ENCODE data around the gene ARHGEF37. TPM values are rescaled to one million over a fixed set of nuclear protein-coding genes. Genes with fewer than 3 reads are reported as not detected.
A peak's percentile ranks its signal among the peaks of the same experiment; 100 is the strongest.
"Not testable (repeated sequence)": the region's sequence is repeated elsewhere in the genome, so short reads cannot be mapped to it uniquely, and the experiment has no call there.

ARHGEF37 gene
- total RNA-seq, 1 experiment from 2014 or later = 0.81 TPM

DNA sequence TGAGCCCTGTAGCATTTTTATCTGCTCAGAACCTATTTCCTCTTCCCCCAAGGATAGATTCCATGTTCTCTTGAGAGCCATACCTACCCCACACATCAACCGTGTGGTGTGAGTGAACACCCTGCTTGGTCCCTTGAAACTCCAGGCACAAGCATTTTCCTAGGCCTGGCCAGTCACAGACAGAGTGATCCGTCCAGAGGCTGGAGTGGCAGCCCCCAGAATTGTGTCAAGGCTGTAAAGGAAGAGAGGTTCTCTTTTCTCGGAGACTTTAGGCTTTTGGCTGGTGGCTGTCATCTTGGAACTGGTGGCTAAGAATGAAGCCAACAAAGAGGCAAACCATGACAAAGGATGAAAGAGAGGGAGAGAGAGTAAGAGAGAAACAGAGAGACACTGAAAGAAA is 66.0 kb downstream of the ARHGEF37 start:
- no peak for DNase-seq (ENCODE audit: low spot score)

DNA sequence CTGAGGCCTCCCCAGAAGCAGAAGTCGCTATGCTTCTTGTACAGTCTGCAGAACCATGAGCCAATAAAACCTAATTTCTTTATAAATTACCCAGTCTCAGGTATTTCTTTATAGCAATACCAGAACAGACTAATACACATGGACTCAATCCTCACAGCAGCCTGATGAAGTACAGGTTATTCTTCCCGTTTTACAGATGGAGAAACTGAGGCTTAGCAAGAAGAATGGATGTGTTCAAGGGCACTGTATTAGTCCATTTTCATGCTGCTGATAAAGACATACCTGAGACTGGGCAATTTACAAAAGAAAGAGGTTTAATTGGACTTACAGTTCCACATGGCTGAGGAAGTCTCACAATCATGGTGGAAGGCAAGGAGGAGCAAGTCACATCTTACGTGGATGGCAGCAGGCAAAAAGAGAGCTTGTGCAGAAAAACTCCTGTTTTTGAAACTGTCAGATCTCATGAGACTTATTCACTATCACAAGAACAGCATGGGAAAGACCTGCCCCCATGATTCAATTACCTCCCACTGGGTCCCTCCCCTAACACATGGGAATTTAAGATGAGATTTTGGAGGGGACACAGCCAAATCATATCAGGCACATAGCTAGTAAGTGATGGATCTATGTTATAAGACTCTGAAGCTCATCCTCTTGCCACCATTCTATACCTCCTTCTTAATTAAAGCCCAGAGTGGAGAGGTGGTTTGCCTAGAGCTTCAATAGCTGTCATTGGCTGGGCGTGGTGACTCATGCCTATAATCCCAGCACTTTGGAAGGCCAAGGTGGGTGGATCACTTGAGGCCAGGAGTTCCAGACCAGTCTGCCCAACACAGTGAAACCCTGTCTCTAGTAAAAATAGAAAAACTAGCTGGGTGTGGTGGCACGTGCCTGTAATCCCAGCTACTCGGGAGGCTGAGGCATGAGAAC is 67.4 kb downstream of the ARHGEF37 start:
- DNase-seq (ENCODE audit: low spot score) = not testable (repeated sequence)

DNA sequence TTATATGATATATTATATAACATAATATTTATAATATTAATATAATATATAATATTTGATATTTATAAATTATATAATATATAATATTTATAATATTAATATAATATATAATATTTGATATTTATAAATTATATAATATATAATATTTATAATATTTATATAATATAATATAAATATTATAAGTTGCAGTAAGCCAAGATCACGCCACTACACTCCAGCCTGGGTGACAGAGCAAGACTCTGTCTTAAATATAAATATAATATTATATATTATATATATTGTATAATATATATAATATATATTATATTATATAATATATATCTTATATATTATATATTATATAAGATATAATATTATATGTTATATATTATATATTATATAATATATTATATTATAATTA is 68.4 kb downstream of the ARHGEF37 start:
- DNase-seq (ENCODE audit: low spot score) = not testable (repeated sequence)

DNA sequence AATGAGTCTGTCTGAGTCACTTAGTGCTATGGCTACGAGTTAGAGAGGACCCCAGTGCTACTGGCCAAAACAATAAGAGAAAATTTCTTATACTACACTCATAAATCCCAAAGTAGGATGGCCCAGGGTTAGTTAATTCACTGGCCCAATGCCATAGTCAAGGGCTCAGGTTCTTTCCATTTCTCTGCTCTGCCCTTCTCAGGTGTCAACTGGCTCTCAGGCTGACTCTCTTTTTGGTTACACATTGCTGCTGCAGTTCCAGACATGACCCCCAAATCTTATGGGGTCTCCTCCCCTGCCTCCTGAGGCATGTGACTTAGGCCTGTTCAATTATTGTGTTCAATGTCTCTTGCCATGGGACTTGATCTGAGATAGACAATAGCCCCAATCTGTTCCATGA is 70.4 kb downstream of the ARHGEF37 start:
- no peak for DNase-seq (ENCODE audit: low spot score)

DNA sequence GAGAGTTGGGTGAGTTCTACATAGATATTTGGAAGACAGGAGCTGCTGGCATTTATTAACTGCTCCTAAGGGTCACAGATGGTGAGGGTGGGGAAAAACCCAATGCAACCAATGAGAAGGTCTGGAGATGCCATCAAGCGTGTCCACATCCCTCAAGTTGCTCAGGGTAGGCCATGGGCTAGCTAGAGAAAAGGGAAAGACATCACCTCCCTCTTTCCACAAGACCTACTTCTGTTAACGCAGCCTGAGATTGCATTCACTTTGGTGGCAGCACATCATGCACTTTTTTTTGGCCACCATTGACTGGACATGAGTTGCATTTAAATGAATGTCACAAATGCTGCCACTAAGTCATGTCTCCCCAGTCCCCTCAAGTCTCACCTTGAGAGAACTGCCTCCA is 71.4 kb downstream of the ARHGEF37 start:
- no peak for DNase-seq (ENCODE audit: low spot score)

DNA sequence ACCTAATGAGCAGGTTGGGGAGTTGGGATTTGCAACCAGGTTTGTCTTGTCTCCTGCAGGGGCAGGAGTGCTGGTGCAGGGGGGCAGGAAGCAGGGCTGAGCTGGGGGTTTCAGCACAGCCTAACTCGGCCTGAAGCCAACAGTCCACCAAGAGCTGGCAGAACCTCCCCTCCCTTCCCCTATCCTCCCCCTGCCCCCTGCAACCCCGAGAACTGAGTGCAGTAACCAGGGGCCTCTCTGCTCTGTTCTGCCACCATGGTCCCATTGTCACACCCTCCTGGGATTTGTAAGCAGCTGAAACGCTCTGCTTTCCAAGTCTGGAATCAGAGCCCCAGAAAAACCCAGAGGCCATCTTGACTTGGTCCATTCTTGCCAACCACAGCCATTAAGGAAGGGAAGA is 72.9 kb downstream of the ARHGEF37 start:
- no peak for DNase-seq (ENCODE audit: low spot score)

DNA sequence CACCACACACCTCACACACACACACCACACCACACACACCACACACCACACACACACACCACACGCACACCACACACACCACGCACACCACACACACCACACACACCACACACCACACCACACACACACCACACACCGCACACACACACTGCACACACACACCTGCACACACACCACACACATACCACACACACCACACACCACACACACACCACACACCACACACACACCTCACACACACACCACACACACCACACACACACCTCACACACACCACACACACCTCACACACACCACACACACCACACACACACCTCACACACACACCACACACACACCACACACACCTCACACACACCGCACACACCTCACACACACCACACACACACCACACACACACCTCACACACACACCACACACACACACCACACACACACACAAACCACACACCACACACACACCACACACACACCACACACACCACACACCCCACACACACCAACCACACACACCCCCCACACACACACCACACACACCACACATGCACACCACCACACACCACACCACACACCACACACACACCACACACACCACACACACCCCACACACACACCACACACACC is 73.7 kb downstream of the ARHGEF37 start:
- DNase-seq (ENCODE audit: low spot score) = no peak

DNA sequence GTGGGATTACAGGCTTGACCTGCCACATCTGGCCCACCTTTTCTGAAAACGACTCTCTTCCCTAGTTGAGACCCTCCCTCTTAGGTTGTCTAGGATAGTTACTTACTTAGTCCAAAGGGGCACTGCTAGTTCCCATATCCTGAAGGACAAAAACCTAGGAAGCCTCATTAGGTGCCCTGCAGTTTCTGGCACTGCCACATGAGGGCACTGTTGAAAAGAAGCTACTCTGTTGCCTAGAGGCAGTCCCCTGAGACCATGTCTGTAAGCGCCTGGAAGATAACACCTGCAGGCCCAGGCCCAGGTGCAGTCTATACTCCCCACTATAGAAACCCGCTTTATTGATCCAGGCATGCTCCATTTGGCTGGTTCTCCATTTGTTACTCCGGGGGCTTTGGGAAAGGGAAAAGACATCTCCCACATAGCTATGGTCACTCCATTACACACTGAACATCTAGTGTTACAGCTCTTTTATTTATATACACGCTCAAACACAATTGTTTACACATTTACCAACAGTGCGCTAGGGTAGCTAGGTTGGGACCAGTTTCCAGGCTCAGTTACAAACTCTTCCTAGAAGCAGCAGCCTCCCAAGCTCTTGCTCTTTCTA is 75.4 kb downstream of the ARHGEF37 start:
- no peak for DNase-seq (ENCODE audit: low spot score)

DNA sequence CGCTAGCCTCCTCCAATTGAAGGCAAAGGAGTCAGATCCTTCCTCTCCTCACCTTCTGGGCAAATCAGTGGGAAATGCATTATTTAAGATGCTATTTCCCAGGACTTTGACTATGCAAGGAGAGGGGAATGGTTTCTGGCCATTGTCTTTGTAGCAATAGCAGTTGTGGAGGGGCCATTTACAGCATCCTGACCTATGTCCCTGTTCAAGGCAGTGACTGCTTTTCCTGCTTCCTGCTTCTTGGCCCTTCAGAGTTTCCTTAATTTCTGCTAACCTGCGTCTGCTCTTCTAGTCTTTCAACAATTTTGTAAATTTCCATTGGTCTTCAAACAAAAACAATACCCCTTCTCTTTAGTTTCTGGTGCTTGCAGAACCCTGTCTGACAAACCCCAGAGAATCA is 76.0 kb downstream of the ARHGEF37 start:
- DNase-seq (ENCODE audit: low spot score) = no peak

DNA sequence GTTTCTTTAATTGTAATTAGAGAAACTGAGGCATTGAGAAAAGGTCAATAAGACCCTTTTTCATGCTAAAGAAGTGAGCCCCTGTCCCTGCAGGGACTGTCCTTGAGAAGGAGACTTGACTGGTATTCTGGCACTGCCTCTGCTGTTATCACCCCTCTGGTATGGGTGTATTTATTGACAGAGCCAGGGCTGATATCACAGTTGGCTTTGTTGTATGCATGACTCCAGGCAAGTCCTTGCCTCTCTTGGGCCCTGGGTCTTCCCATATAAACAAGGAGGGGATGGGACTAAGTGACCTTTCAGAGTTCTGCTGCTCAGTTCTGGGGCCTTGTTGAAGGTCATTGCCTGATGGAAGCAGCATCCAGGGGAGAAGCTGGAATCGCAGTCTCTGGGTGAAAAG is 77.0 kb downstream of the ARHGEF37 start:
- DNase-seq (ENCODE audit: low spot score) = no peak

DNA sequence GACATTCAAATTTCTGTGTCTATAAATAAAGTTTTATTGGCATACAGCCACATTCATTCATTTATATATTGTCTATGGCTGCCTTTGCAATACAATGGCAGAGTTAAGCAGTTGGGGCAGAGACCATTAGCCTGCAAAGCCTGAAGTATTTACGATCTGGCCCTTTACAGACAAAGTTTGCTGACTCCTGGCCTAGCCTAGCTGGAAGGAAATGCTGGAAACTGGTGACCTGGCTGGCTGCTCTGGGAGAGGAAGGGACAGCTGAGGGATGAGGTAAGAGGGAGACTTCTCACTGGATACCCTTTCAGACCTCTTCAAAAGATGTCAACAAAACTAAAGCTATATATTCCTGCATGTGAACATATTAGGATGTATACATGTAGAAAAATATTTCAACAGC is 82.8 kb downstream of the ARHGEF37 start:
- no peak for DNase-seq (ENCODE audit: low spot score)

DNA sequence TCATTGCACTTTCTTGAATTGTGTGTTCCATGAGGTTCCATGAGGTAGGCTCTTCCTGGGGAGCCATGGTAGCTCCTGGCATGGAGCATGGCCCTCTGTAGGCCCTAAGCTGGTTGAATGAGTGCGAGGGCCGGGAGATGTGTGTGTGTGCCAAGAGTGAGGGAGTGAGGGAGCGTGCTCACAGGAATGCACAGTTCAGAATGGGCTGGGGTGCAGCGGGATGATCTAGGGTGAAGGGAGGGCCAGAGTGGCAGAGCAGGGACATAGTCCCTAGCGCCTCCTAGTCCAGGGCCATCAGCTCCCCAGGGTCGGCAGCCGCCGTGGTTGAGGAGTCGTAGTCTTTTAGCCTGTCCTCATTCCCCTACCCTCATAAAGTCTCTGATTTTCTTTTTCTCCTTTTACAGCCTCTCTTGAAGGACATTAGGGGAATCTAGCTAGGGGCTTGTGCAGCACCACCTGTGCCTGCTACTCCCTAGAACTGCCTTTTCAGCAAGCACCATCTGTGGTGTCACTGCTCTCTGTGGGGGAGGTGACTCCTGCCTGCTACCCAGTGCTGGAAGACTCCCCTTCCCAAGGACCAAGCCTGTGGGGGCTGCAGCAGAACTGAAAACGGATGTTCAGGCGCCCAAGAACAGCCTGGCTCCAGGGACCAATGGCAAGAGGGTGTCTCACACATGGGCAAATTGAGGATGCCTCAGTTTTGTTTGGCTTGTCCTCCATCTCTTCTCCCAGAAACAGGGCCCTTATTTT is 83.5 kb downstream of the ARHGEF37 start:
- no peak for DNase-seq (ENCODE audit: low spot score)

DNA sequence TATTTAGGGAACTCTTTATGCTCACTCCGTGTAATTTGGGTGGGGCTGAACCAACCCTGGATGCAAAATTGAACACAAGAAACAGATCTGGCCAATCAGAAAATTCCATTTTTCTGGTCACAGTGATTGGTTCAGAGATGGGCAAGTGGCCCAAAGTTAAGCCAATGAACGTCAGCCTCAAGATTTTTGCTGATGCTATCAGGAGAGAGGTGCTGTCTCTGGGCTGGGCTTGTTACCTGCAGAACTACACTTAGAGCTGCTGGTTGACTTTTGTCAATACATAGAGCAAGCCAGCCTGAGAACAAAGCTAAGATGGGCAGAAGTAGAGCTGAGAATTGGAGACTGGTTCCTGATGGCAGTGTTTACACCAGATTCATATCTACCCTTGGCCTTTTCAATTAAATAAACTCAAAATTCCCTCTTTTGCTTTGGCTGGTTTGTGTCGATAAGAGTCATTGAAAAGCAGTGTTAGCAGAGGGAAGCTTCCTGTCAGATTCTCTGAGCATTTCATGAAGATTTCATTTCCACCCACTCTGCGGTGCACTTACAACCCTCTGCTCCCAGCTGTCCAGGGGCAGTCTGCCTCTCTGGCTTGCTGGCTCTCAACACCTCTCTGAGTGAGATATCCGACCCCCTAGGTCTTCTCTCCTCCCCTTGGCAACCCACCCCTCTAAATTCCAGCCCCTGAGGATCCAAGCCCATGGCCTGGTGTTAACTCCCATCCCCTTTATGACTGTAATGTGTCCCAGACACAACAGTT is 84.3 kb downstream of the ARHGEF37 start:
- DNase-seq (ENCODE audit: low spot score) = no peak

DNA sequence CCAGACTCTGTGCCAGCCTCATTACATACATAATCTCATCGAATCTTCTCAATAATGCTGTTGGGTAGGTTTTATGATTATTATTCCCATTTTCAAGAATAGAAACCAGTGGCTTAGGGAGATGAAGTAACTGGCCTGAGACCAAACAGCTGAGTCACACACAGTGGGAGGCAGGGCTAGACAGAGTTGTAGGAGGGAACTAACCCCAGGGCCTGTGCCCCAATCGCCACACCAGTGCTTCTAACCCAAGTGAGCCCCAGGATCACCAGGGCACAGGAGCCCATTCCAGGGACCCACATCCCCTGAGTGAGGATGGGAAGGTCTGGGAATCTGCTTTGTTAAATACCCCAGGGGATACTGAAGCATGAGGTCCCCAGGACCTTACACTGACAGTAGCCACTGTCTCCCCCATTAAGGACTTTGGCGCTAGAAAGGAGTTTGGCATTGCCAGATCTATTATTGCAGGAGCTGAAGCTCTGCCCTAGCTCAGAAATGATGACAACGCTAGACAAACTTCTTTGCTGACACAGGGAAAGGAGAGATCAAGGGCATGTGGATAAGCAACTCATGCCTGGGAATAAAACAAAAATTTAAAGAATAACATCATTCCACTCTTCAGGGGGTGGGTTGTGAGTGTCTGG is 85.0 kb downstream of the ARHGEF37 start:
- peak; percentile 21 for DNase-seq (ENCODE audit: low spot score)

DNA sequence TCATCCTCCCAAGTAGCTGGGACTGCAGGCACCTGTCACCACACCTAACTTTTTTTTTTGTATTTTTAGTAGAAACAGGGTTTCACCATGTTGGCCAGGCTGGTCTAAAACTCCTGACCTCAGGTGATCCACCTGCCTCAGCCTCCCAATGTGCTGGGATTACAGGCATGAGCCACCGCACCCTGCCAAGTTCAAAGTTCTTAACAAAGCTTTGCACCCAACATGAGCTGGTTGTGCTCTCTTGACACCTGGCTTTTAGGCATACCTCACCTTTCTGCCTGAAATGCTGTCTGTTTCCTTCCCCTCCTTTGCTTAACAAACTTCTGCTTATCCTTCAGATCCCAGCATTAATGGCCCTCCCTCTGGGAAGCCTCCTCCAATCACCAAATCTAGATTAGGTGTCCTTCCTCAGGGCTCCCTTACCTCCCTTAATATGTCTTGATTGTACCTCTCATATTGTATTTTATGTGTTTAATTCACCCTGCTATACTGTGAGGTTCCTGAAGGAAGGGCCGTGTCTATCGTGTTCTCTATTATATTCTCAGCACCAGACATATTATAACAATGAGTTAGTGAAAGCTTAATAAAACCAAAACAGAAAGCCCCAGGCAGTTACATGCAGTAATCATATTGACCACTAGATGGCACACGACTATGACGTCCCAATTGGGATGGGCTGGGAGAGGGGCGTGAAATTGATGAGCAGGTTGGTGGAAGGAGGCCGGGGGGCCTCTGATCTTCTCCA is 86.0 kb downstream of the ARHGEF37 start:
- DNase-seq (ENCODE audit: low spot score) = no peak

DNA sequence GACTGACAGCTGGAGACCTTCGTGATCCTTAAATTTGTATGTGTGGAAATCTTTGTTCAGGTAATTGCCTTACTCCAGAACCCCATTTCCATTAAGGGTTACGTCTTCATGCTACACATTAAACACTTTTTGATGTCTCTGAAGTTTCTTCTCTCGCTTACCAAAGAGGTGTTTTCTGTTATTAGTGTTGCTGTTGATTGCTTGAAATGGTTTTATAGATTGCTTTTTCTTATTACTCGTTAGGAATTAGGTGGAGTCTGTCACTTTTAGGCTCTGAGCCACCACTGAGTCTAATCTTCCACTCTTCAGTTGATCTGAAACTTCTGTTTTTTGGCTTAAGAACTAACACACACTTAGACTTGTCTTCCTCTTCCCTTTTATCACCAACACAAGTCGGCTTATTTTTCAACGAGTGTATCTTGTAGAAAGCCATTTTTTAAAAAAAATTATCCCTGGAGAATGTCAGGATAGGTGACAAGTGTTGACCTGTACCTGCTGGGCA is 86.6 kb downstream of the ARHGEF37 start:
- no peak for DNase-seq (ENCODE audit: low spot score)

DNA sequence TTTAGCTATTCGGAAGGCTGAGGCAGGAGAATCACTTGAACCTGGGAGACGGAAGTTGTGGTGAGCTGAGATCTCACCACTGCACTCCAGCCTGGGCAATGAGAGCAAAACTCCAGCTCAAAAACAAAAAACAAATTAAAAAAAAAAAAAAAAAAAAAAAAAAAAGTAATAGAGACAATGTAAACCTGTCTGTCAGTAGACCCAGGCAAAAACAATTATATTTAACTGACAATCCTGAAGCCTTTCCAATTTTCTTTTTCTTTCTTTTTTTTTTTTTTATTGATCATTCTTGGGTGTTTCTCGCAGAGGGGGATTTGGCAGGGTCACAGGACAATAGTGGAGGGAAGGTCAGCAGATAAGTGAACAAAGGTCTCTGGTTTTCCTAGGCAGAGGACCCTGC is 88.0 kb downstream of the ARHGEF37 start:
- not testable (repeated sequence) for DNase-seq (ENCODE audit: low spot score)

DNA sequence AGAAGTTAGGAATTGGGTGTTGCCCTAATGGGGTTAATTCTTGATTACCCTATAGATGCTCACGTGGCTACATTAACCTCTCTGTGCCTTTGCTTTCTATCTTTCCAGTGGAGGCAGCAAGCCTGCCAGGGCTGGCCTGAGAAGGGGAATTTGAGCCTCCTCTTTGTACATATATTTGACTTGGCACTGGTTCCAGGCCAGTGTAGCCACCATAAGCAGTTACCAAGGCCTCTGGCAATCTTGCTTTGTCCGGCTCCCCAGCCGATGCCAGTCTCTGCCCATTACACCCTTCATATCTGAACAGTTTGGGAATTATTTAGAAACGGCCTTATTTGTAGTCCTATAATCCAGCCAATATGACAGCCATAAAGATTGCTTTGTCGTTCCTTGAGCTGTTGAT is 90.2 kb downstream of the ARHGEF37 start:
- DNase-seq (ENCODE audit: low spot score) = no peak

DNA sequence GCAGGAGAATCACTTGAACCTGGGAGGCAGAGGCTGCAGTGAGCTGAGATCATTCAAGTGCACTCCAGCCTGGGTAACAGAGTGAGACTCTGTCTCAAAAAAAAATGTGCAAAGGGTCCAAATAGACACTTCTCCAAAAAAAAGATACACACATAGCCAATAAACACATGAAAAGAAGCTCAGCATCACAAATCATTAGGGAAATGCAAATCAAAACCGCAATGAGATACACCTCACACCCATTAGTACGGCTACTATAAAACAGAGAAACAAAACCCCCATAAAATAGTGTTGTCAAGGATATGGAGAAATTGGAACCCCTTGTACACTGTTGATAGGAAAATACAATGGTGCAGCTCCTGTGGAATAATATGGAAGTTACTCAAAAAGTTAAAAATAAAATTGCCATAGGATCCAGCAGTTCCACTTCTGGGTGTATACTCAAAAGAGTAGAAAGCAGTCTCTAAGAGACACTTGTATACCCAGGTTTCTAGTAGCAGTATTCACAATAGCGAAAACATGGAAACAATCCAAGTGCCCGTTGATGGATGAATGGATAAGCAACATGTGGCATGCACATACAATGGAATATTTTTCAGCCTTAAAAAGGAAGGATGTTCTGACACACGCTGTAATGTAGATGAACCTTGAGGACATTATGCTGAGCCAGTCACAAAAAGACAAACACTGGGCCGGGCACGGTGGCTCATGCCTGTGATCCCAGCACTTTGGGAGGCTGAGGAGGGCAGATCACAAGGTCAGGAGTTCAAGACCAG is 91.6 kb downstream of the ARHGEF37 start:
- no peak for DNase-seq (ENCODE audit: low spot score)

All from H4 (cell line).